ENCODE measurements around the gene CENPM.

Gene CENPM

DNA sequence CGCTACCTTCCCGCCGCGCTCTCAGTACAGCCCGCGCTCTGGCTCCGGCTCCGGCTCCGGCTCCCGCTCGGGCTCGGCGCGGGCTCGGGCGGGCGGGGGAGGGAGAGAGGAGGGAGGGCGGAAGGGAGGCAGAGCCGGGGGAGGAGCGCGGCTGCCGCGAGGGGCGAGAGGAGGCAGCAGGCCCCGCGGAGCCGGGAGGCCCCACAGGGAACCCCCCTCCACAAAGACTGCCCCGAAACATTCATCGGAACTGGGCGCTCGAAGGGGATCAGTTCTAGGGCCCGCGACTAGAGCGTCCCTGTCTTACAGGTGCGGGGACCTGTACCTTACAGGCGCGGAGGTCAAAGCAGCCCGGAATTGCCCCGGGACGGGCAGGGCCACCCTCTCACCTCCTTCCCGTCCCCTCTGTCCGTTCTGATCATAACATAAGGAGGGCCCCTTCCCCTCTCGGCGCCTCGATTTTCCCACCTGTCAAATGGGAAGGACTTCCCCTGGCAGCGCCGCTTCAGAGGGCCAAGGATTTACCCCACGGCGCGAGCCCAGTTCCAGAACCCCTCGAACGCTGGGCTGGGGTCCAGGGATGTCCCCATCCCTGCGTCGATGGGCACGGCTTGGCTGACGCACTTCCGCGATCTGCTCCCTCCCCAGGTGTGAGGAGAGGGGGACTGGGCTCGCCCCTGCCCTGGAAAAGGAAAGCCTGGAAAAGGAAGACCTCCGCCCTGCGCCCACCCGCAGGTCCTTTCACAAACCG, 31.7 kb downstream of the CENPM start, which contains the start of gene SHISA8:
SHISA8 (minus strand) TSS at position 40 of the 751 bp plus-strand sequence. CDS start 407 bp downstream, outside the sequence.
- DNase-seq (ENCODE audit: low read depth, low spot score) = no peak

DNA sequence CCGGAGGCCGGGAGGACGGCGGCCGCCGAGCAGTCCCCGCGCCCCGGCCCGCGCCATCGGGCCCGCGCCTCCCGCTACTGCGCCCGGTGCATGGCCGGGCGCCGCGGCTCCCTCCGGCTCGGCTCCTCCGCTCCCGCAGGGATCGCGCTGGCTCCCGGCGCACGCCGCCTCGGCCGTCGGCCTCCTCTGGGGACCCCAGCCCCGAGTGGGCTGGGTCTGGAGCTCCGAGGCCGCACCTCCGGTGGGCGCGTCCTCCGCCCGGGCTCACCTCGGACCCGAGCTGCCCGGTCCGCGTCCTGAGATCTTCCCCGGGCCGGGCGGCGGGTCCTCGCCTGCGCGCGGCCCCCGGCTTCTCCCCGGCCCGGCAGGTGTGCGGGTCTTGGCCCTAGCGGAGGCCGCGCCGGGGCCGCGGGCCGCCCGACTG, 32.3 kb downstream of the CENPM start:
- no peak for DNase-seq (ENCODE audit: low read depth, low spot score)

DNA sequence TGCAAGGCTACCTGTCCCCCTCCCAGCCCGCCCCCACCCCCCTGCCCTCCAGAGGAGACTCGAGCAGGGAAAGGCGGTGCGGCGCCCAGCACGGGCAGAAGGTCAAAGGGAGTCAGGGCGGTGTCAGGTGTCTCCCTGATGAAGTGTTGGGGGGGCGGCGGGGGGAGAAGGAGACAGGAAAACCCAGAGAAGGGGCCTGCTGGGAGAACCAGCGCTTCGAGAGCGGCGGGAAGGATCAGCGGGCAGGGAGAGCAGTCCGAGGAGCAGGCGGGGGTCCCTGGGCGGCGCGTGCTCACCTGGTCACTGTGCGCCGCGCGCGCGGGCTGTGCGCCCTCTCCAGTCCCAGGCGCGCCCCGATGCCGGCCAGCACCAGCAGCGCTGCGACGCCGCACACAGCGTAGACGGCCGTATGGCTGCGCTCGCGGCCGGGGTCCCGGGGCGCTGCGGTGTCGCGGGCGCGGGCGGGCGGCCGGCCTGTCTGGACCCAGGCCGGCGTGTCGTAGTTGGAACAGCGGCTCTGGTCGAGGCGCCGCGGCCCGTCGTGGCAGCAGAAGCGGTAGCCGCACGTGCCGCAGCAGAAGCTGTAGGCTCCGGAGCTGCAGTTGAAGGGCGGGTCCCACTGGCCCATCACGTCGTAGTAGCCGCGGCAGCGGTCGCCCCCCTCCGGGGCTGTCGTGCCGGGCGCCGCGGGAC, 33.0 kb downstream of the CENPM start:
- DNase-seq (ENCODE audit: low read depth, low spot score) = no peak

DNA sequence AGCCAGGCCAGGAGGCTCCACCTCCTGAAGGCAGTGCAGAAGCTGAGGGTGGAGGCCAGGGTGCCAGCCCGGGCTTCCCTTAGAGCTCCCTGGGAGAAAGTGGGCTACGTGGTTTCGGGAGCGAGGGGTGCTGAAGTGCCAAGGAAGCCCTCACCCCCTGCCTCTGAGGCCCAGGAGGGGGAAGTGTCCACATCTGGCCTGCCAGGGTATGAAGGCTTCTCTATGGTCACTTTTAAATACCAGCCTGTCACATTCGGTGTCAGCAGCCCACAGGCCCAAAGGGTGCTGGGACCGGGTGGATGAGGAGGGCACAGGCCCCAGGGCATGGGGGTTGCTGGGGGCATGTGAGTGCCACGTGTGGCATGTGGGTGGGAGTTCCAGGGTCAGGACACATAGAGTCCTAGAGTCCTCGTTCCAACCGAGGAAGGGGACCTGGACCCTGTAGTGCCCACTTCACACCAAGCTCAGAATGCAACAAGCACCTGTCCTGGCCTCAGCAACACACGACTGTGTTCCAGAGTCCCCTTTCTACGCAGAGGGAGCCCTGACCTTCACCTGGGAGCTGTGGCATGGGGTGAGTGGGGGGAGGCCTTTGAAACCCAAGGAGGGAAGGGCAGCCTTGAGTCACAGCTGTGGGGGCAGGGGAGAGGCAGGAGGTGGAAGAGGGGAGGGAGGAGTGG, 33.8 kb downstream of the CENPM start:
- no peak for DNase-seq (ENCODE audit: low read depth, low spot score)

DNA sequence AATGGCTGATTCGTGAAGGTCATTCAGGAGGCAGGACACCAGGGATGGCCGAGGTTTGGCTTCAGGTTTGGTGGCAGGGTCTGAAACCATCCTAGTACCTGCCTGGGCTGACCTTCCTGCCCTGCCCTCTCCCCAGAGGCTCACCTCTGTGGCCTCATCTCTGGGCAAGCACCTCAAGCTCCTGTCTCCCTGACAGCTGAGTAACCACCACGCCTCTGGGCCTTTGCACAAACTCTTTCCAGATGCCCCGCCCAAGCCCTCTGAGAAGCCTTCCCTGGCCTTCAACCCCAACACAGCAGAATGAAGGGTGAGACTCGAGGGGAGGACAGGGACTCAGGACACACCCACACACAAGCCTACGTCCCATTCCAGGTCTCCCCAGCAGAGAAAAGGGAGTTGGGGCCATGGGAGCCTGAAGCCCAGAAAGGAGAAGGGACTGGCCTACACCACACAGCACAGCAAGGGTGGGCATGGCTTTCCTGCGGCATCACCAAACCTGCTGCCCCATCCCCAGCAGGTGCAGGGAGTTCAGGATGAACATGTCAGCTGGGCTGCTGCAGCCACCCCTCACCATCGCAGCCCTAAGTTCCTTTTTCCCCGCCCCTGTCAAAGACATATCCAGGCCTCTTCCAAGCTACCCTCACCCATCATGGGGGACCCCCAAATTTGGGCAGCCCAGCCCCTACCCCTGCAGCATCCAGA, 34.5 kb downstream of the CENPM start:
- no peak for DNase-seq (ENCODE audit: low read depth, low spot score)

DNA sequence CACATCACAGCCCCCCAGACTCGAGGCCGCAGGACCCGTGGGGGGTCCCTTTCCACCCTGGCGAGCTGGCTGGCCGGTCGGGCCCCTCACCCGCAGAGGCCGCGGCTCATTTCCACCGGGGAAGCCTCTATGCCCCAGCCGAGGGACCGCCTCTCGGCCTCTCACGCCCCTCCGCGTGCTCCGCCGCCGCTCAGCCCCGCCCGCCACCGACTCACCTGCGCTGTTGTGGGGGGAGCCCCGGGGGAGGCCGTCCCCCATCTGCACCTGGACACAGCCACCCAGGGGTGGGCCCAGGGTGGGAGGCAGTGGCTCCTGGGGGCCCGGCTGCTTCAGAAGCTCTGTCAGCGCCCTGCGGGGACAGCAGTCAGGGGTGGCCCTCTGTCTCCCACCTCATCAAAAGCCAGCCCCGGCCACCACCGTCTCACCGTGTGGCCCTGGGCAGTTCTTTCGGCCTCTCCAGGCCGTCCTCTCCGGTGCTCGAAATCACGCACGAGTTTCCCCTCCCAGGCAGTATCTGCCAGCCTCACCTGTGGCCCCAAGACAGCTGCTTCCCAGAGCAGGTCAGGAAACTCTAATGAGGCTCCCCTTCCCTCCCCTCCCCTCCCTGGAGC, 35.8 kb downstream of the CENPM start:
- no peak for DNase-seq (ENCODE audit: low read depth, low spot score)

DNA sequence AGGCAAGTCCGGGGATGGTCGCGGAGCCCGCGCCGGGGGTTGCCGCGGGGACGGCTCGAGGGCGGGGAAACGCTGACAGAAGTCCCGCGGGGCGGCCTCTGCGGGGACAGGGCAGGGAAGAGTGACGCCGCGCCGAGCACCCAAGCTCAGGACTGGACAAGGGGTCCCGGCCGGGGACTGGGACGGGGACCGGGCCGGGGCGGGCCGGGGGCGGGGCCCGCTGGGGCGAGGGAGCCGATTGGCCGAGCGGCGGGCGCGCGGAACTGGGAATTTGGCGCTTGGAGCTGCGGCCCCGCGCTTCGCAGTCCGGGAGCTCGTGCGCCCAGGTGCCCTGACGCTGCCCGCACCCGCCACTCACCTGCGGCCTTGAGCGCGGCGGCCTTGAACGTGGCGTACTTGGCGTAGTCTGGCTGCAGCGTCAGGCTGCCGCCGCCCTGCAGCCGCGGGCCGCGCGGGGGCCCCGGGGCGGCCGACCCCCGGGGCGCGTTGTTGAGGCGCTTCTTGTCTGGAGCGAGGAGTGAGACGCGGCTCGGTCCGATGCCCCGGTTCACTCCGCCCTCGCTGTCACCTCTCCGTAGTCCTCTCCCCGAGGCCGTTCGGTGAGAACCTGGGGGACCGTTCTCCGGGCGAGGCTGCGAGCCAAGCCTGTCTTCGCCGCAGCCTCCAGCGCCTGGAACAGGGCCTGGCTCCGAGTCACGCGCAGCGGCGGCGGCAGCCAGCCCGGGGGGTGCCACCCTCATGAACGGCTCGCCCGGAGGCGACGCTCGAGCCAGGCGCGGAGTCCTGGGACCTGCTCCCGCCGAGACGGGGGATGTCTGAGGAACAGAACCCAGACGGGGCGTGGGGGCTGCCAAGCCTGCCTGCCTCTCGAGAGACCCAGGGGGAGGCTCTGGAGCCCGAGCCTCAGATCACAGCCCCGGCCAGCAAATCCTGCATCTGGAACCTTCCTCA, 36.6 kb downstream of the CENPM start:
- DNase-seq (ENCODE audit: low read depth, low spot score) = no peak

DNA sequence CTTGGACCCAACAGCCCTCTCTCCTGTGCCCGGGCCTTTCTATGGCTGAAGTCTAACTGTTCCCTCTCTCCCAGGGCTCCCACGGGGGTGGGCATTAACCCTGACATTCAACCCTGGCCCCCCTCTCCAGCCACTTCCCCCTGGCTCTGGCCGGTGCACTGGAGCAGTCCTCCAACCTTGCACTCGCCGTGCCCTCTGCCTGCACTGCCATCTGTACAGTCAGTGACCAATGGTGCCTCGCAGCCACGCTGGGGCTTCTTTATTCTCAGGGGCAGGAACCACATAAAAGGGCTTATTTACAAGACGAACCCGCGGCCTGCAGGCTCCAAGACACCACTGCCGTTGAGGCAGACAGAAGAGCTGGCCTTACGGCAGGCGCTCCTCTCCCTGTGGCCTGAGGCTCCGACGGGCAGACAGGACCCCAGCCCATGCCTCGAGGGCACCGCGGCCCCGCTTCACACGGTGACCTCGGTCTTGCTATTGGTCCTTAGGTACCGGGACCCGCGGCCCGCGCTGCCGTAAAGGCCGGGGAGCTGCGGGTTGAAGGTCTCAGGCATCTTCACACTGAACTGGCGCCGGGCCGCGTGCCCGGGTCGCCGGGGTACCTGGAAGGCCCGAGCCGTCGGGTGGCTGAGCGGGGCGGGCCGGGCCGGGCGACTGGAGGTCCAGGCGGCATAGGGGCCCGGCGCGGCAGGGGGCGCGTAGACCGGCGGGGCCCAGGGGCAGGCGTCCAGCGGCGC, 37.5 kb downstream of the CENPM start:
- no peak for DNase-seq (ENCODE audit: low read depth, low spot score)

DNA sequence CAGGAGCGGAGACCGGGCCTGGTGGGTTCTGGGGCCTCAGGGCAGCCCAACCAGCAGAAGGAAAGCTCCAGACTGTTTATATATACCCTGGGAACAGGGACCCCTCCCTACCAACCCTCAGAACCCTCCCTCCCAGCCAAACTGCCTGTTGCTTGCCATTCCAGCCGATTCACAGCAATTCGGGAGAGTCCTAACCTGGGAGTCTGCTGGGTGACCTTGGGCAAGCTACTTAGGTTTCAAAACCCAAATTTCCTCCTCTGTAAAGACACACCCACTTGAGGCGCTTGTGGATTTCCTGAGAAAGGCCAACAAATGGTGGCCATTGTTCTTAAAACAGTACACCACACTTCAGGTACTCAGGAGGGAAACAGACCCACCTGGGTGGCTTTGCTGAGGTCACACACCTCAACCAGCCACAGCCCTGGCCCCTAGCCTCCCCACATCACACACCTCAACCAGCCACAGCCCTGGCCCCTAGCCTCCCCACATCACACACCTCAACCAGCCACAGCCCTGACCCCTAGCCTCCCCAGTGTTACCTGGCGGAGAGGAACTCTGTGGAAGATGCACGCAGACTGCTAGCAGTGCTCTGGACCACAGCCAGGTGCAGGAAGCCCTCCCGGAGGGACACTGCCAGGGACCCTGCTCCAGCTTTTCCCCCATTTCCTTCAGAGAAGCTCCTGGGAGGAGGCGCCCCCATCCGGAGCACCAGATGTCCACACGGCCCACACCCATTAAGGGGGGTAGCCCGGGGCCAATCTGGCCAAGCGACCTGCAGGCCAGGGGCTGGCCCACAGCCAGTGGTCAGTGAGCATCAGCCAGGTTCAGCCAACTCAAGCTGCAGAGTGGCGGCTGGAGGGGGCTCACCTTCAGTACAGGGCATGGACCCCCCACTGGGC, 38.3 kb downstream of the CENPM start:
- DNase-seq (ENCODE audit: low read depth, low spot score) = no peak

DNA sequence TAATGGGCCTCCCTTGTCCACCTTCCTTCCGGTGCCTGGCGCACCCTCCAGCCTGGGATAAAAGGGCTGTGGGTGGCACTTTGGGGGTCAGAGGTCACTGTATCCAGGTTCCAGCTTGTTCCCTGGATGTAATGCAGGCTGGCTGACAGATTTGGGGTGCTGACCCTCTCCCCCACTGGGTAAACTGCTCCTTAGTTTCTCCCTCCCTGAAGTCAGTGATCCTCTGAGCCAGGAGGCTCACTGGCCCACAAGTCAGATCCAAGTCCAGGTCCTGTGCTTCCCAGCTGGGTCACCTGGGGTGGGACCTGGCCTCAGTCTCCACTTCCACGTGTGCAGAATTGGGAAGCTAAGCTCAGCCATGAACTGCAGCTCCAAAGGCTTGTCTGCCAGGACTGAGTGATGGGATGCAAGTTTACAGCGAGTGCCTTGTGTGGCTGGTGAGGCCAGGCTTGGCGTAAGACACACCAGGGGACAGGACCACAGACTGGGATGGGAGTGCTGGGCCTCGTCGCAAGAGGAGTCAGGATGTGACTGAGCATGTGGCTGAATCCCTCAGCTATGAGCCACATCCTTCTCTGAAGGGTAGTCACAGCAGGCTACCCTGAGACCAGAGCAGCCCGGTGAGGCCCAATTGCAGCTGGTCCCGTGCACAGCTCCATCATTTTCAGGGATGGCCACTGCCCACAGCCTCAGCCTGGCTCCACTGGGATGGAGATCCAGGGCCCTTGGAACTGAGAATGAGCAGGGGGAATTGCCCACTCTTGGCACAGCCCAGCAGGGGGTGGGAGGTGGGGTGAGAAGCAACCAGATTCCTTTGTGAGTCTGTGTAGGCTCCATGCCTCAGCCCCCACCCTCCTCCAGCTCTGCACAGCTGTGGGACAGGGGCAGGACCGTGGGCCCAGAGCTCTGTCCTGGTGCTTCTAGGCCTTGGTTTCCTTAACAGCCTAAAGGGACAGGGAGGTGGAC, 39.2 kb downstream of the CENPM start:
- DNase-seq (ENCODE audit: low read depth, low spot score) = no peak

DNA sequence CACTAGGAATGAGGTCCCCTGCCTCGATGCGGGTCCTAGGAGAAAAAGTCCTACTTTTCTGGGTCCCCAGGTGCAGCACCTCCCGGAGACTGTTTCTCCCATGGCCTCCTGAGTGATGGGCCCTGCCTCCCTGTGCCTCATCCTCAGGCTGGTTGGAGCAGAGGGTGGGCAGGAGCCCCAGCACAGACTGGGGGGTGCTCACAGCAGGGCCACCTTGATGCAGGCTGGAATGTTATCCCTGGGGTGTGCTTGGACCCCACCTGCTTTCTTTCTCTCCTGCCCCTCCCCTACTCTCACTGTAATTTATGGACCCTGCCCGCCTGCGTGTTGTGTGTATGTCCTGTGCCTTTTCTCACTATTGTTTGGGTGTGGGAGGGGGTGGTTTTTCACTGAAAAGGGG, 40.1 kb downstream of the CENPM start:
- DNase-seq (ENCODE audit: low read depth, low spot score) = no peak

DNA sequence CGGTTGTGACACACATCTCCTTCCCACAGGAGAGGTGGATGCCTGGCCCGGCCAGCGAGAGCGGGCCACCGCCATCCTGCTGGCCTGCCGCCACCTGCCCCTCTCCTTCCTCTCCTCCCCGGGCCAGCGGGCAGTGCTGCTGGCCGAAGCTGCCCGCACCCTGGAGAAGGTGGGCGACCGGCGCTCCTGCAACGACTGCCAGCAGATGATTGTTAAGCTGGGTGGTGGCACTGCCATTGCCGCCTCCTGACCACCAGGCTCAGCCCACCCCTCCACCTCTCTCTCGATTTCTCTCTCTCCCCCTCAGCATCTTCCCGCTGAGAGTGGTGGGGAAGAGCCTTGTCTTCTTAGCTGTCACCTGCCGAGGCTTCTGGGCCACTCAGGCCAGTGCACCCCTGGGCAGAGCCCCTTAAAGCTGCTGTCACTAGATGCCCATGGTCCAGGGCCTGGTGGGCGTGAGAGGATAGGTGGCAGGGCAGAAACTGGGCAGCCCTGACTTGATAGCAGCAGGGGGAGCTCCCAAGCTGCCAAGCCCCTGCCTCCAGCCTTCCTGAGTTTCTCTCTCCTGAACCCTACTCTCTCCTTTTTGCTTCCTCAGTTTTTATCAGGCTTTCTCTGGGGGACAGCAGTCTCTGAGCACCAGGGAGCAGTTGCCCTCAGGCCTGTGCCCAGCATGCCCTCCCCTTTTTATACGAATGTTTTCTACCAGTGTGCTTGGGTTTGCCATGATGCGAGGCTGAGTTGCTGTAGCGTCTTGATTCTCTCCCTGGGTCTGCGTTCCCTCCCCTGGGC, 41.3 kb downstream of the CENPM start:
- DNase-seq (ENCODE audit: low read depth, low spot score) = no peak

DNA sequence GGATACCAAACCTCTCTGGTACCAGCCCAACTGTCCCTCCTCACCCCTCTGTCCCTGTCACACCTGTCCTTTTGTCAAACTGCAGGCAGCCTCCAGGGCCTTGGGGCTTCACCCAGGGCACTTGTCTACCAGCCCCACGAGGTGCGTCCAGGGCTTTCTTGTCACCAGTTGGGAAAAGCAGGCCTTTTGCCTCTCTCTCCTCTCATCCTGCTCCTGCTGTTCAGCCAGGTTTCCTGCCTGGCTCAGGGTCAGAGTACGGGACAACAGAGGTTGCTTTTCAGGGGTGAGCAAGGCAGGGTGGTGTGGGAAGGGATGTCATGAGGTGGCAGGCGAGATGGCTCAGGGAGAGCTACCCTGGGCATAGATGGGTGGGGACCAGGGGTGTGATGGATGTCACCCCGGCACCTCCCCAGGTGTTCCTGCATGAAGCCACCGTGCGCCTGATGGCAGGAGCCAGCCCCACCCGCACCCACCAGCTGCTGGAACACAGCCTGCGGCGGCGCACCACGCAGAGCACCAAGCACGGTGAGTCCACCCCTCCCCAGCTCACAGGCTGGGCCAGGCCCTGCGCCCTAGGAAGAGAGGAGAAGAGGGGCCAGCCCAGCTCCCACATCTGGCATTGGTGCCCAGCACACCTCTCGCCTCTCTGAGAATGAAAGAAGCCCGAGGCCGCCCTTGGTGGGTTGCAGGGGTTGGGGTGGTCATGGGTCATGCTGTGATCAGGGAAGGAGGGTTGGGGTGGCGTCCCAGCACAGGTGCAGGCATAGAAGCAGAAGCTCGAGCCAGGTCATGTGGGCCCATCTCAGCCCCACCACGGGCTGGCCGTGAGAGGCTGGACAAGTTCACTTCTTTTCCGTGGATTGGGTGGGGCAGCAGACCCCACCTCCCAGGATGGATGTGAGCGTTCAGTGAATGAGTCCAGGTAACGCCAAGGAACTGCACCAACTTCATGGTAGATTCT, 42.2 kb downstream of the CENPM start:
- no peak for DNase-seq (ENCODE audit: low read depth, low spot score)

DNA sequence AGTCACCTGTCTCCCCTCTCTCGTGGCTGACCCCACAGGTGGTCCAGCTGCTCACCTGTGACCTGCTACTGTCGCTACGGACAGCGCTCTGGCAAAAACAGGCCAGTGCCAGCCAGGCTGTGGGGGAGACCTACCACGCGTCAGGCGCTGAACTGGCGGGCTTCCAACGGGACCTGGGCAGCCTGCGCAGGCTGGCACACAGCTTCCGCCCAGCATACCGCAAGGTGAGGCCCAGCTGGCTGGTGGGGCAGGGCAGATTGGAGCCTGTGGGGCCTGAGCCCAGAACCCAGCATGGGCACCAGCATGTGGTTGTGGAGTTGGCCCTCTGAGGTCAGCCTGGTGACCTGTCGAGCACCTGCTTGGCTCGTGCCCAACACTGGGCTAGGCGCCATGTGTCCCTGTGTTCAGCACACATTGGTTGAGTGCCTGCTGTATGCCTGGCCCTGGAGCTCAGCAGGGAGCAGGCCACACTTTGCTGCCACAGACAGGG, 44.0 kb downstream of the CENPM start:
- DNase-seq (ENCODE audit: low read depth, low spot score) = no peak

DNA sequence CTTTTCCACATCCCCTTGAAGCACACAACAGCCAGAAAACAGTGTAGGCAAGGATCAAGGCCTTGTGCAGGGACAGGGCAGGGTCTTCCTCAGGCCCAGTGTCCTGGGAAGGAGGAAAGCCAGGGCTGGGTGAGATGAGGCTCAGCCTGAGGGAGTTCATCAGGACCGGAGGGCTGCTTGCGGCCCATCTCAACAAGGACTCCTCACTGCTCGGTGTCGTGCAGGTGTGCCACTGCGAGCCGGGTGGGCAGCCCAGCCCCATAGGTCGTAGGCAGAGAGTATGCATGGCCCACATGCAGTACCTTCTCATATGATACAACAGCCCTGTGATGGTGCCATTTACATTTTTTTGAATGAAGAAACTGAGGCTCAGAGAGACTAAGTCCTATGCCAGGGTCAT, 44.9 kb downstream of the CENPM start:
- no peak for DNase-seq (ENCODE audit: low read depth, low spot score)

Measured in activated CD4-positive, CD25-positive, alpha-beta regulatory T cell treated with anti-CD3 and anti-CD28 coated beads, Interleukin-2, amount 50 U/mL, for 16 hours (primary cell).